Activated CD8-positive, alpha-beta memory T cell treated with anti-CD3 and anti-CD28 coated beads for 1 hour (primary cell): ENCODE measurements around the gene GPR89A.
"Not testable (repeated sequence)": the region's sequence is repeated elsewhere in the genome, so short reads cannot be mapped to it uniquely, and the experiment has no call there.

Experiments
- DNase-seq, 2 donors: peaks; one replicate each; pipeline ENCODE4 v3.0.0-alpha.2; 2020; ENCODE audit warnings: low read depth in 1 of 2; ENCODE audit errors: extremely low read depth in 1 of 2

Gene GPR89A

DNA sequence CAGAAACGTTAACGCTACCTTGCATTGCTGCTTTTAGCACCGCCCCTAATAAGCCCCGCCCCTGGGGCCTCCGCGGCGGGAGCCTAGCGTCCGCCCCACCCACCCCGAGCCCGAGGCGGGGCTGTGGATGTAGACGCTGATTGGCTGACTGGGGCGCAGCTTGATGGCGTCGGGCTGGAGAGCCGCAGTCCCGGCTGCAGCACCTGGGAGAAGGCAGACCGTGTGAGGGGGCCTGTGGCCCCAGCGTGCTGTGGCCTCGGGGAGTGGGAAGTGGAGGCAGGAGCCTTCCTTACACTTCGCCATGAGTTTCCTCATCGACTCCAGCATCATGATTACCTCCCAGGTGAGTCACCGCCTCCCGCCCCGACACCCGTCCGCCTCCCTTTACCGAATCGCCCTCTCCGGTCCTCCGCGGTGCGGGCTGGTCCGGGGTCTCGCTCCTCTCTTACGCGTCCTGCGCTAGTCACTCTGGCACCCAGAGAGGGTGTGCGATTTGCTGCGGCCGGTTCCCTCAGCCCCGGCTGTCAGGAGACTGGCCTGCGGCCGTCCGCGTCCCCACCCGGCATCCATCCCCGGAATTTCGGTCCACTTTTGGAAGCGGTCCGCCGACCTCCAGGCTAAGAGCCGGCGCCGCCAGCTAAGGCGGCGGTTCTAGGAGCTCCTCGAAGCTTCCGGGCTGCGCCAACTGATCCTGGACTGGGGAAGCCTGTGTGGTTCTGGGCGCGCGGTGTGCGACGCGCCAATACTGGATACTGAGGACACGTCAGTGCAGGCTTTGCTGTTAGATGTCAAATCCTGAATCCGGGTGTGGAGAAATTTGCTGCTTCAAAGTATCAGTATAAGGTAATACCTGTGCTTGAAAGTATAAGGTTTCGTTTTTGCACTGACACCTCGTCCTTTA is at the start of gene GPR89A:
TSS of gene GPR89A (plus strand) at position 156 of the 901 bp plus-strand sequence. CDS start at position 302, 146 bp downstream.
- peak; percentile 86 to 94 for DNase-seq

GRCh38 chr1:145586820-145587219 is 21.0 kb upstream of the GPR89A start:
- DNase-seq: not testable (repeated sequence)

DNA sequence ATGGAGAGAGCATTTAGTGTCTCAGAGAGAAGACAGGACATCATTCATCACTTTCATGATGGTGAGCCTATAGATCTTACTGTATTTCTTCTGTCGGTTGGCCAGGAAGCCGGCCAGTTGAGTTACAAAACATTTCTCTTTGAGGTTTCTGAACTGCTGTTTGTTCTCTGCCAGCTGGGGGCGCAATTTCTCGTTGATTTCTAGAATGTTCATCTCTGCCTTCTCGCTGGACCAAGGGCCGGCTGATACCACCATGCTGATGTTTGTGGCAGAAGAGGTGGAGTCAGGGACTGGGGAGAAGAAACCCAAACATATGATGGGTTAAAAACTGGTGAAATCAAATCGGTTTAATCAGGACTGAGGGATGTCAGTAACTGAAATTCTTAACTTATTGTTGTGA is 17.0 kb upstream of the GPR89A start:
- DNase-seq: peak; percentile 4 to 28

DNA sequence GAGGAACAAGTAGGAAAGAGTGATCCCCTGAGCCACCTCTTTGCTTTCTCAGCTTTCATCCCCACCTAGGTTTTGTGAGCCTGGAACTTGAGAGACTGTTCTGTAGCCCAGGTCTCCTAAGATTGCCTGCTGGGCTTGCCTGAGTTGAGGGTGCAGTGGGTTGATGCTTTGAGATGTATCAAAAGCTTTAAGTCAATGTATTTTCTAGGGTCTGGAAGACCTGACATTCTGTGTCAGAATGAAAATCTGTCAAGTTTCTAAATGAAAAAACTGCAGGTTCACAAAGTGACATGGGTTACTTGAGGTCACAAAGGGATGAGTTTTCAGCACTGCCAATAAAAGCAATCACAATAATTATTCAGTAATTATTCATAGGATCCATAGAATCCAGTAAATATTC is 15.4 kb upstream of the GPR89A start:
- not testable (repeated sequence) for DNase-seq

GRCh38 chr1:145595421-145595820 is 12.4 kb upstream of the GPR89A start:
- not testable (repeated sequence) for DNase-seq

- DNase-seq: not testable (repeated sequence)
These were observed 11.6 kb upstream of the GPR89A start for GRCh38 chr1:145596236-145596635.

DNA sequence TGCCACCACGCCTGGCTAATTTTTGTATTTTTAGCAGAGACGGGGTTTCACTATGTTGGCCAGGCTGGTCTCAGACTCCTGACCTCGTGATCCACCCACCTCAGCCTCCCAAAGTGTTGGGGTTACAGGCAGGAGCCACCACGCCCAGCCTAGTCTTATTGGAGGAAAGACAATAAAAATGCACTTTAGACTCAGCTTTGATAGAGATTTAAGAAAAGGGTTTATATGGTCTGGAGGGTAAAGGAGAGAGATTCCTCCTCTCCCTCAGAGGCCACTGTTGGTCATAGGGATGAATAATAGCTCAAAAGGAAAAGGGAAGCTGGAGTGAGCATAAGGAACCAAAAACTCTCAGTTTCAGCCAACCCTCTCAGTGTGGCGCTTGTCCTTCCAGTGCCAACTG is 8.4 kb upstream of the GPR89A start:
- DNase-seq: not testable (repeated sequence)

GRCh38 chr1:145601593-145601992 is 6.2 kb upstream of the GPR89A start:
- DNase-seq: no peak

DNA sequence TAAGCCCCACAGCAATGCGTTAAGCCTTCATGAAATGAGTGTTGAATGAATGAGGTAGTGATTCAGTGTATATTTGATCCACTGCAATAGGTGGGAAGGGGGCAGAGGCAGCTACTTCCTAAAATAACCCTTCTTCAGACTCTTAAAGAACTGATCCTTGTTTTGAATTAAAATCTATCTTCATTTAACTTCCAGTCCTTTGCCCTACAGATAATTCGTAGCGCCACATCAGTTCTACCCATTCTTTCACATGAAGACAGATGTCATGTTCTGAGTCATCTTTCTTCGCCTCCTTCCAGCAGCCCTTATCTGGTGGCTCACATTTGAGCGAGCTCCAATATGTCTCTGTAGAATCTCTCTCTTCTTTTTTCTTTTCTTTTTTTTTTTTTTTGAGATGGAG is 948 bp upstream of the GPR89A start:
- DNase-seq: not testable (repeated sequence)

GRCh38 chr1:145607289-145607688 is 499 bp upstream of the GPR89A start:
- DNase-seq: not testable (repeated sequence)

GRCh38 chr1:145610744-145611143 is 3.0 kb downstream of the GPR89A start:
- not testable (repeated sequence) for DNase-seq

DNA sequence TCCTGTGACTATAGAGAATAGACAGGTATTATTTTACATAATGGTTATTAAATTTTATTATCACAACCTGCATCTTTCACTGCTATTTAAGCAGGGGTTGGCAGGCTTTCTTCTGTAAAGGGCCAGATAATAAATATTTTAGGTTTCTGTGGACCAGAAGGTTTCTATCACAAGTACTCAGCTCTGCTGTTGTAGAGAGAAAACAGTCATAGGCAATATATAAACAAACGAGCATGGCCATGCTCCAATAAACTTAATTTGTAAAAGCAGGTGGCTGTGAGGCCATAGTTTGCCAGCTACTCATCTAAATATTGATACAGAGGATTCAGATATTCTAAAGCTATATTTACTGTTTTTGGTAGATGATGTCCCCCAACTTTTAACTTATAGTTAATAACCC is 12.3 kb downstream of the GPR89A start:
- not testable (repeated sequence) for DNase-seq

- not testable (repeated sequence) for DNase-seq
These were observed 14.4 kb downstream of the GPR89A start for GRCh38 chr1:145622177-145622576.

GRCh38 chr1:145636237-145636636 is 28.4 kb downstream of the GPR89A start:
- not testable (repeated sequence) for DNase-seq

DNA sequence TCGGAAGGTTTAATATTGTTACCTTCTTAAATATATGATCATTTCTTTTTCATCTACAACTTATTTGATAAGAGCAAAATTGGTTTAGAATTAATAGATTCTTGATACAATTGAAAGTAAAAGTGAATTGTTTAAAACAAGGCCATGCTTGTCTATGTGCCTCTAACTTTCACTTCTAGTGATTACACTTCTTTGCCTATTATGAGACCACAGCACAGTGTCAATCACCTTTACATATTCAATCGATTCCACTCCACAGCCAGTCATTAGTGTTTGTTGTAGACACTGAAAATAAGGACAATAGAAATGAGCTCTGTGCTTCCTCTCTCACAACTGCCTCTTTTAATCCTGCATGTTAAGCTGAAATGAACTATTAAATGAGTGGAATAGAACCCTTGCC is 34.1 kb downstream of the GPR89A start:
- DNase-seq: not testable (repeated sequence)

GRCh38 chr1:145643990-145644389 is 36.2 kb downstream of the GPR89A start:
- not testable (repeated sequence) for DNase-seq

DNA sequence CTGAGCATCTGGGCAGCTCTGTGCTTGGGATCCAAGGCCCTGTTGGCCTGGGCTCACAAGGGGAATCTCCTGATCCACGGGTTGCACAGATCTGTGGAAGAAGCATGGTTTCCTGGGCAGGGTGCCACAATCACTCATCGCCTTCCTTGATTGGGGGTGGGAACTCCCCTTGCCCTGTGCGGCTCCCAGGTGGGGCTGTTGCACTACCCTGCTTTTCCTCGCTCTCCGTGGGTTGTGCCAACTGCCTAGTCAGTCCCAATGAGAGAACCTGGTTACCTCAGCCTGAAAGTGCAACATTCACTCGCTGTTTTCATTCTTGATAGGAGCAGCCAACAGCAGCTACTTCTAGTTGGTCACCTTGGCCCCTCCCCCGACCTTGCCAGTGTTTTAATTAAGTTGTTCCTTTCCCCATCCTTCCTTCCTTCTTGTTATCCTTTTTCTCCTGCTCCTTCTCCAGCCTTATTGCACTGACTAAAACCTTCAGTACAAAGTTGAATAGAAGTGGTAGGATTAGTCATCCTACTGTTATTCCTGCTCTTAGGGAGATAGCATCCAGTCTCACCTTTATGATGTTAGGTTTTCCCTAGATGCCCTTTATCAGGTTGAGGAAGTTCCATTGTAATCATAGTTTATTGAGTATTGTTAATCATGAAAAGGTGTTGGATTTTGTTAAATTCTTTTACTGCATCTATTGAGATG is 48.6 kb downstream of the GPR89A start:
- DNase-seq: not testable (repeated sequence)

- not testable (repeated sequence) for DNase-seq
These were observed 54.7 kb downstream of the GPR89A start for GRCh38 chr1:145662502-145662901.

GRCh38 chr1:145665015-145665414 is 57.2 kb downstream of the GPR89A start:
- not testable (repeated sequence) for DNase-seq

DNA sequence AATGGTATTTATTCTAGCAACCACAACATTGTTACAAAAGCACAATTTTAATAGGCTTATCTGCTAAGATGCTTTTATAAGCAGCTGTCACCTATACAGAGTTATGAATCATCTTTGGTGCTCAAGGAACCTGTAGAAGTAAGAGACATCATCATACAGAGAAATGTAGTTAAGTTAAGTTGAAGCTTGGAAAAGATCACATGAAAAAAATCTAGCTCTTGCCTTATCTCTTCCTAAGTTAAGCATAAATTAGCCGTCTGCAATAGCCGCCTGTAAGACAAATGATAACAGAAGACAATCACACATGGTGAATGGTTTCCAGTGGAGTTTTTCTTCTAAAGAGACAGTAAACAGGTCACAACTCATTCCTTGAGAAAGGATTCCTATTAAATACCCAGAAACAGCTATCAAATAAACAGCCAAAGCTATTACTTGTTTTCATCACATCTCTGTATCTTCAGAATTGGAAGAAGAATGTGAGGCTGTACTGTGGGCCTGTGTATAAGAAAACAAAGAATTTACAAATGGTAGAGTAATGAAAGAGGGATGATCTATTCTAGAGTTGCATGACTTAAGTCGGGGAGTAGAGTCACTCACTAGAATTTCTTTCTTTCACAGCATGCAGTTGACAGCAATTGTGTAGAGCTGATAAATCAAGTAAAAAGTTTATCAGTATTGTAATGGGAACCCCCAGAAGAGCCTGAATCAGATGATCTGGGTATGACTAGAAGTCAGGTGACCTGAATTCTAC is 63.4 kb downstream of the GPR89A start:
- DNase-seq: not testable (repeated sequence)

DNA sequence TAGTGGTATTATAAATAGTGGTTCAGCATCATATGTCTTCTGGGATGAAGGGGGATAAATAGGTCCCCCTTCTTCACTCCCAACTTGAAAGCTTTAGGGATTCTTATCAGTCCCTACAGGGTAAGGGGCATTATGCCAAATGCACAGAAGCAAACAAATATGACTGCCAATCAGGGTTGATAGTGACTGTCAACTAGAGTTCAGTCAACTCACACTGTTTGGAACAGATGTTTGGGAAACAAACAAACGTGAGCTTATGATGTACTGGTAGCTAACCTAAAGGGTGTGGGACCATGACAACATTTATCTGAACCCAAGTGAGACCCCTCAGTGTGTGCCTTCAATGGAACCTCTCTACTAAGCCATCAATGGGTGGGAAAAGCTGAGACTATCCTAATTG is 65.4 kb downstream of the GPR89A start:
- DNase-seq: not testable (repeated sequence)
